Measurements from ENCODE around the gene FAM222B. TPM values are rescaled to one million over a fixed set of nuclear protein-coding genes. Genes with fewer than 3 reads are reported as not detected.

Gene FAM222B
- total and polyA plus RNA-seq, 9 of the 15 experiments (the other 6 are each of a cell fraction or from before 2014, with no cell fraction given), result 4.0 to 34.6 (median 7.5) TPM

DNA sequence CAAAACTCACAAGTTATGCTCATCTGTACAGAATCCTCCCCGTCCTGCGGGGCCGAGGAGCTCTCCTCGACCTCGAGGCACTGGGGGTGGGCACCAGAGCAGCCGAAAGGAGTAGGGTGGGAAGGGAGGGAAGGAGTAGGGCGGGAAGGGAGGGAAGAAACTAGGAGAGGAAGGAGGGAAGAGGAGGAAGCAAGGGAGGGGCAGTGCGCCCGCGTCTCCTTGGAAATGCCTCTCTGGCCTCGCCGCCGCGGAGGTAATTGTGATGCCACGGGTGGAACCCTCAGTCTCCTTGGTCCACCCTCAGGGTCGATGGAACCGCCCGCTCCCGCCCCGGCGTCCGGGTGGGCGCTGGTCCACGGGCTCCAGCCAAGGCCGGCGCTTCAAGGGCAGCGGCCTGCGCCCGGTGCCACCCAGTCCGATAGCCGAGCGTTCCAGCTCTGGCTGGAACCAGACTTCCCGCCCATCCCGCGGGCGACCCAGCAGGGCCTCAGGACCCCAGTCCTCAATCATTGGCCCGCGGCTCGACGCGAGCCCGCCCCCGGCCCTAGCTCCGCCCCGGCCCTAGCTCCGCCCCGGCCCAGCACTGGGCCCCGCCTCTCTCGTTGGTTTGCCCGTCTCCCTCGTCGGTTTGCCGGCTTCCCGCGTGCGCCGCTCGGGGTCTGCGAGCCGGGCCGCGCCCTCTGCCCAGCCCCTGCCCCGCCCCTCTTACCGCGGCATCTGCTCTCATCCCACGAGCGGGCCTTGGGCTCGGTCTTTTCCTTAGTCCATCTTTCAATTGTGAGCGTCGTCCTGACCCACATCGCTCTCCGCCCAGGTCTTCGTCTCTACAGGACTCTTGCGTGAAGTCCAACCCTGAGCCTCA lies 131.5 kb downstream of the FAM222B start (continued):
- TF ChIP-seq, protein P1, sequence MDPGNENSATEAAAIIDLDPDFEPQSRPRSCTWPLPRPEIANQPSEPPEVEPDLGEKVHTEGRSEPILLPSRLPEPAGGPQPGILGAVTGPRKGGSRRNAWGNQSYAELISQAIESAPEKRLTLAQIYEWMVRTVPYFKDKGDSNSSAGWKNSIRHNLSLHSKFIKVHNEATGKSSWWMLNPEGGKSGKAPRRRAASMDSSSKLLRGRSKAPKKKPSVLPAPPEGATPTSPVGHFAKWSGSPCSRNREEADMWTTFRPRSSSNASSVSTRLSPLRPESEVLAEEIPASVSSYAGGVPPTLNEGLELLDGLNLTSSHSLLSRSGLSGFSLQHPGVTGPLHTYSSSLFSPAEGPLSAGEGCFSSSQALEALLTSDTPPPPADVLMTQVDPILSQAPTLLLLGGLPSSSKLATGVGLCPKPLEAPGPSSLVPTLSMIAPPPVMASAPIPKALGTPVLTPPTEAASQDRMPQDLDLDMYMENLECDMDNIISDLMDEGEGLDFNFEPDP (CRISPR knock-in tag; IDR thresholded peaks at IDR 0.05), result 0 out of 2 replicates have a peak, but pooled peaks have one; percentile 28
- TF ChIP-seq FOXM1 (IDR thresholded peaks at IDR 0.05; ENCODE audit: low read depth) (no peak), FOXM1 (CRISPR knock-in tag; IDR thresholded peaks at IDR 0.05; ENCODE audit: low read depth) (0 out of 2 replicates have a peak, but pooled peaks have one; percentile 52), KAT7 (CRISPR knock-in tag; IDR thresholded peaks at IDR 0.05; ENCODE audit: borderline replicate concordance) (0 out of 2 replicates have a peak, but pooled peaks have one; percentile 13), HDAC2 (IDR thresholded peaks at IDR 0.05) (no peak), HDAC1 (IDR thresholded peaks at IDR 0.05) (peak in 1 of 2 experiments; percentile 79; a peak in 2 of 4 replicates), DMBX1 (CRISPR knock-in tag; IDR thresholded peaks at IDR 0.05; ENCODE audit: borderline replicate concordance) (no peak), MTA2 (IDR thresholded peaks at IDR 0.05; ENCODE audit: low read depth) (no peak), SMARCC2 (IDR thresholded peaks at IDR 0.05; ENCODE audit: low read depth) (no peak), L3MBTL2 (IDR thresholded peaks at IDR 0.05) (peak; percentile 99), ZNF253 (CRISPR knock-in tag; conservative IDR thresholded peaks at IDR 0.05) (no peak), ZBTB7A (IDR thresholded peaks at IDR 0.05; ENCODE audit: borderline replicate concordance, control insufficient read depth, low read depth, low read length) (peak; percentile 97), EHMT2 (IDR thresholded peaks at IDR 0.05) (no peak), FOSL1 (tag; conservative IDR thresholded peaks at IDR 0.05) (no peak), TAF7 (tag; IDR thresholded peaks at IDR 0.05) (0 out of 2 replicates have a peak, but pooled peaks have one; percentile 25), CBX3 (IDR thresholded peaks at IDR 0.05; ENCODE audit: borderline replicate concordance in 1 of 2, low read length in 2 of 2) (no peak)
- TF ChIP-seq, protein P2, sequence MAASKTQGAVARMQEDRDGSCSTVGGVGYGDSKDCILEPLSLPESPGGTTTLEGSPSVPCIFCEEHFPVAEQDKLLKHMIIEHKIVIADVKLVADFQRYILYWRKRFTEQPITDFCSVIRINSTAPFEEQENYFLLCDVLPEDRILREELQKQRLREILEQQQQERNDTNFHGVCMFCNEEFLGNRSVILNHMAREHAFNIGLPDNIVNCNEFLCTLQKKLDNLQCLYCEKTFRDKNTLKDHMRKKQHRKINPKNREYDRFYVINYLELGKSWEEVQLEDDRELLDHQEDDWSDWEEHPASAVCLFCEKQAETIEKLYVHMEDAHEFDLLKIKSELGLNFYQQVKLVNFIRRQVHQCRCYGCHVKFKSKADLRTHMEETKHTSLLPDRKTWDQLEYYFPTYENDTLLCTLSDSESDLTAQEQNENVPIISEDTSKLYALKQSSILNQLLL (CRISPR knock-in tag; IDR thresholded peaks at IDR 0.05; ENCODE audit: borderline replicate concordance), result no peak
- TF ChIP-seq, protein P3, sequence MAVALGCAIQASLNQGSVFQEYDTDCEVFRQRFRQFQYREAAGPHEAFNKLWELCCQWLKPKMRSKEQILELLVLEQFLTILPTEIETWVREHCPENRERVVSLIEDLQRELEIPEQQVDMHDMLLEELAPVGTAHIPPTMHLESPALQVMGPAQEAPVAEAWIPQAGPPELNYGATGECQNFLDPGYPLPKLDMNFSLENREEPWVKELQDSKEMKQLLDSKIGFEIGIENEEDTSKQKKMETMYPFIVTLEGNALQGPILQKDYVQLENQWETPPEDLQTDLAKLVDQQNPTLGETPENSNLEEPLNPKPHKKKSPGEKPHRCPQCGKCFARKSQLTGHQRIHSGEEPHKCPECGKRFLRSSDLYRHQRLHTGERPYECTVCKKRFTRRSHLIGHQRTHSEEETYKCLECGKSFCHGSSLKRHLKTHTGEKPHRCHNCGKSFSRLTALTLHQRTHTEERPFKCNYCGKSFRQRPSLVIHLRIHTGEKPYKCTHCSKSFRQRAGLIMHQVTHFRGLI (CRISPR knock-in tag; IDR thresholded peaks at IDR 0.05), result no peak
- TF ChIP-seq, protein P4, sequence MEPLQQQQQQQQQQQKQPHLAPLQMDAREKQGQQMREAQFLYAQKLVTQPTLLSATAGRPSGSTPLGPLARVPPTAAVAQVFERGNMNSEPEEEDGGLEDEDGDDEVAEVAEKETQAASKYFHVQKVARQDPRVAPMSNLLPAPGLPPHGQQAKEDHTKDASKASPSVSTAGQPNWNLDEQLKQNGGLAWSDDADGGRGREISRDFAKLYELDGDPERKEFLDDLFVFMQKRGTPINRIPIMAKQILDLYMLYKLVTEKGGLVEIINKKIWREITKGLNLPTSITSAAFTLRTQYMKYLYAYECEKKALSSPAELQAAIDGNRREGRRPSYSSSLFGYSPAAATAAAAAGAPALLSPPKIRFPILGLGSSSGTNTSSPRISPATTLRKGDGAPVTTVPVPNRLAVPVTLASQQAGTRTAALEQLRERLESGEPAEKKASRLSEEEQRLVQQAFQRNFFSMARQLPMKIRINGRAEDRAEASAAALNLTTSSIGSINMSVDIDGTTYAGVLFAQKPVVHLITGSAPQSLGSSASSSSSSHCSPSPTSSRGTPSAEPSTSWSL (CRISPR knock-in tag; IDR thresholded peaks at IDR 0.05; ENCODE audit: borderline replicate concordance), result no peak
- TF ChIP-seq, protein P5, sequence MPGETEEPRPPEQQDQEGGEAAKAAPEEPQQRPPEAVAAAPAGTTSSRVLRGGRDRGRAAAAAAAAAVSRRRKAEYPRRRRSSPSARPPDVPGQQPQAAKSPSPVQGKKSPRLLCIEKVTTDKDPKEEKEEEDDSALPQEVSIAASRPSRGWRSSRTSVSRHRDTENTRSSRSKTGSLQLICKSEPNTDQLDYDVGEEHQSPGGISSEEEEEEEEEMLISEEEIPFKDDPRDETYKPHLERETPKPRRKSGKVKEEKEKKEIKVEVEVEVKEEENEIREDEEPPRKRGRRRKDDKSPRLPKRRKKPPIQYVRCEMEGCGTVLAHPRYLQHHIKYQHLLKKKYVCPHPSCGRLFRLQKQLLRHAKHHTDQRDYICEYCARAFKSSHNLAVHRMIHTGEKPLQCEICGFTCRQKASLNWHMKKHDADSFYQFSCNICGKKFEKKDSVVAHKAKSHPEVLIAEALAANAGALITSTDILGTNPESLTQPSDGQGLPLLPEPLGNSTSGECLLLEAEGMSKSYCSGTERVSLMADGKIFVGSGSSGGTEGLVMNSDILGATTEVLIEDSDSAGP (CRISPR knock-in tag; IDR thresholded peaks at IDR 0.05), result no peak; the same call in 1 of the 2 replicates

Measured in K562 (cell line).